Urinary bladder (tissue), 4 donors: Measurements from ENCODE around the gene MTX3. TPM values are rescaled to one million over a fixed set of nuclear protein-coding genes. Genes with fewer than 3 reads are reported as not detected.

Experiments
- DNase-seq: peaks from one replicate; pipeline ENCODE4 v3.0.0-alpha.2; 2015; ENCODE audit errors: extremely low spot score
- H3K27ac ChIP-seq: one replicate; pipeline ENCODE4 v1.5.1; 2013; ENCODE audit warnings: low read depth, mild to moderate bottlenecking, moderate library complexity
- H3K36me3 ChIP-seq: one replicate; pipeline ENCODE4 v1.6.1; 2013; ENCODE audit warnings: mild to moderate bottlenecking, moderate library complexity; ENCODE audit not compliant: insufficient read depth
- H3K4me1 ChIP-seq: one replicate; pipeline ENCODE4 v1.6.1; 2013; ENCODE audit warnings: mild to moderate bottlenecking, moderate library complexity; ENCODE audit not compliant: insufficient read depth
- H3K4me3 ChIP-seq: one replicate; pipeline ENCODE4 v1.5.1; 2013; ENCODE audit warnings: low read depth, low read length
- WGBS: extraction: QIAGEN DNeasy Blood & Tissue Kit; methylation state at CpG from one replicate; pipeline ENCODE4 v1.1.7; 2013; 5-methylcytosine and 5-hydroxymethylcytosine counted together
- polyA plus RNA-seq: library from polyadenylated mRNA; stranded (reverse); fragments of 200-250 nt; gene quantifications from one replicate; pipeline ENCODE4 v1.2.3, GENCODE V29; 2013
- small RNA-seq: library from RNA; depleted of rRNA; stranded (forward); fragments of <200 nt; gene quantifications from one replicate; pipeline ENCODE3, GENCODE V24; 2014
- total RNA-seq: library from RNA; depleted of rRNA; stranded (reverse); fragments of >200 nt; gene quantifications from one replicate; pipeline ENCODE4 v1.2.3, GENCODE V29; 2014
- donor health status: healthy with polysubstance abuse.
- donor health status: healthy.

The MTX3 gene
- total and polyA plus RNA-seq, 2 donors: 8.9 to 33.3 TPM

DNA sequence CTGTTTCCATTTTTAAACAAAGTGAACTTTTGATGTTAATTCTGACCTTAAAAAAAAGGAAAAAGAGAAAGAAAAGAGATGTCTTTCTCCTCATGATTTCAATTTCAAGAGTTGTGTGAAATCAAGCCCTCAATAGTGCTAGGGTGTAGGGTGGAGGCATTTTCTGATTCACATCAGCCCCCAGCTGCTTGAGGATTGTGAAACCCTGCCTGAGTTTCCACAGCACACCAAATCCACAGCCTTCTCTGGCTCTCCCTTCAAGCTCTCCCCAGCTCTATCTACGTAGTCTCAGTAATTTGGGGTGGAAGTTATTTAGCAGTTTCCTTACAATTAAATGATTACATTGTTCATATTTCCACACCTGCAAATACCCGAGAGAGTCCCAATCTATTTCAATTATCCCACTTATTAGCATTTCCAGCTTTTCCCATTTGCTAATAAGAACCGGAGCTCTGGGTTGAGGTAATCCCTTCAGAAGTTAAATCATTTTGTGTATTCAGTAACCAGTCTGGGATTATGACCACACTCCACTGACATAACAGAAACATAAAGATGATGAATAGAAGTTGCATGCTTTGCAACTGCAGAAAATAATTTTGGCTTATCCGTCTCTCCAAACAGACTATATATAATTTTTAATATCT lies 54.9 kb downstream of the MTX3 start:
- WGBS: 35% methylated on average over 4 of the region's 4 CpGs
- Histone ChIP-seq H3K36me3 (no peaks in the 10 kb centered on the region), H3K4me3 (no peak overlapping the region), H3K4me1 (no peaks in the 10 kb centered on the region), H3K27ac (no peak overlapping the region)
- DNase-seq: no peak

DNA sequence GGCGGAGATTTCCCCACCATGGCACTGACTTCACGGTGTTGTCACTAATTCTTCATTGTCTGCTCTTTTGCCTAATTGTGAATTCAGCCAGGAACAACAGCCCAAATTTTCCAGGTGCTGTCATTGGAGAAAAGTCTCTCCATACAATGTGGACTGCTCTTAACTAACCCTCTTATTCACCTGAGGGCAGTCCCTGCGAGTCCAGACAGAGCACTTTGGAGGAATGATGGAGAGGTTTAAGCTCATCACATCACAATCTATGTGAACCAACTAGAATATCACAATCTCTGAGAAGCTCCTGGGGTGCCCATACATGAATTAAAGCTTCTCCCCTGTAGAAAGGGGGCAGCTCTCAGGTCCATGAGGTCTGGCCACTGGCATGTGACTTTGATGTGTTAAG lies 56.4 kb downstream of the MTX3 start:
- 95% methylated on average over 3 of the region's 3 CpGs for WGBS

DNA sequence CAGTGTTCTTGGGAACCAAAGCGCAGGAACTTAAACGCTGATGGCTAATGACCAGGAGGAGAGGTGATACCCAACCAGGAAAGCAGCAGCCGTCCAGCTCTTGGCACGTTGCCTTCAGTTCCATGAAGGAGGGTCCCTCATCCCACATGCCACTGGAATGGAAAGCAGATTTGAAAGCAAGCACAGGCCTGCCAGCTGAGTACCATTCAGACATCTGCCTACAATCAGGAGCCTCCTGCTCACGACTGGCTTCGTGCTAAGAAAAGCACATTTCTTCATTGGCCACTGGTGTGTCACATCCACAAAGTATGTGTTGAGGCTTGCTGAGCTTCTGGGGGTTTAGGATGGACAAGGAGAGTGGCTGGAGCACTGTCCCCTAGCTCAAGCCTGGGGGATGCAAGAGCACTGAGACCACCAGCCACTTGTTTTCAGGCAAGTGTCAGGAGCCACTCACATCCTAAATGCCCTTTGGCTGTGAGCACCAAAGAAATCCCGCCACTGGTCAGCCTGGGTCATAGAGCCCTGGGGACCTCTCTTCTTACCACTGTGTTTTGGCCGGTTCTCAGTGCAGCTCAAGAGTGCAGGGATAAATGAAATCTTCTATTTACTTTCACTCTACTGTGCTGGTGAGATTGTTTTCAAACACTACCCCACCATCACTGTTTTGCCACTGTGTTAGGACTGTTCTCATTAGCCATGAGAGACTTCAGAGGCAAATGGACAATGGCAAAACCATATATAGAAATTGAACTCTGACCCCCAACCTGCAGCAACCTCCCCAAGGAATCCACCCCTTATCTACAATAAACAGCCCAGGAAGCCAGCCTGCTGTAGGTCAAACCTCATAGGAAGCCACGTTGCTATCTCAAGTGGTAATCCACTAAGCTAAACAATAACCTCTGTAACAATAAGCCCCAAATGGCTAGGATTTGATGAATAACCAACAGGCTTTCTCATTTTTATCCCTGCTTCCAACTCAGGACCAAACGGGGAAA lies 58.3 kb downstream of the MTX3 start:
- H3K4me3 ChIP-seq: no peak overlapping the region
- H3K4me1 ChIP-seq: no peaks in the 10 kb centered on the region
- no peak for DNase-seq
- 78% methylated on average over 10 of the region's 10 CpGs for WGBS
- H3K27ac ChIP-seq: no peak overlapping the region
- no peaks in the 10 kb centered on the region for H3K36me3 ChIP-seq

More for the DNA sequence above, 56.4 kb downstream of the MTX3 start:
- Histone ChIP-seq H3K4me3 (no peak overlapping the region), H3K36me3 (no peaks in the 10 kb centered on the region), H3K27ac (no peak overlapping the region), H3K4me1 (no peaks in the 10 kb centered on the region)
- no peak for DNase-seq

DNA sequence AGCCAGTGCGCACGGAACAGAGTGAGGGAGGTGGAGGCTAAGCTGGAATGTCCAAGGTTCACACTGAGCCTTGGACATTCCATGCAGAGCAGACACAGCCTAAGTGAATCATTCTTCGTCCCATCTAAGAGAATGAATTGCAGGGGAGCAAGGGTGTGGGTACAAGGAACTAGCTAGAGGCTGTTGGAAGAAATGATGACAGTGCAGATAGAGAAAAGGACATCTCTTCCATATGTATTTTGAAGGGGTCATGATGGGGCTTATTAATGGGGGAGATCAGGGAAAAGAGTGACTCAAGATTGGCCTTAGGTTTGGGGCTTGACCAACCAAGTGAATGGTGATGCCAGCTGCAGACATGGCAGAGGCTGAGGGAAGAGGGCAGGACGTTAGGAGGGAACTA lies 59.2 kb downstream of the MTX3 start:
- Histone ChIP-seq H3K4me3 (no peak overlapping the region), H3K36me3 (no peaks in the 10 kb centered on the region), H3K4me1 (no peaks in the 10 kb centered on the region), H3K27ac (no peak overlapping the region)
- no peak for DNase-seq
- 86% methylated on average over 4 of the region's 4 CpGs for WGBS

DNA sequence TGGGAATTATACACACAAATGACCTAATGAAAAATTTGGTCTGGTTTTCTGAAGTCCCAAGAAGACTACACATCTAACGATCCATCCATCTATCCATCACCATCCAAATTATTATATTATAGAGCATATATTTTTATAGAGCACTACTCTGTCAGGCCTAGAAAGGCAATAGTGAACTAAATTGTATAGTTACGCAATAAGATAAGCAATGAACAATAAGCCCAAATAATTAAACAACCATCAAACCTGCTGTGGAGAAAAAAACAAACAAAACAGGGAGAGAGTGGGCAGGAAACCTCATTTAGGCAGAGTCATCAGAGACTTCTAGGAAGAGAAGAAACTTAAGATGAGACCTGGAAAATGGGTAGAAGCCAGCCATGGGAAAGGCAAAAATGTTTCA lies 59.7 kb downstream of the MTX3 start:
- Histone ChIP-seq H3K36me3 (no peaks in the 10 kb centered on the region), H3K4me1 (no peaks in the 10 kb centered on the region), H3K4me3 (no peak overlapping the region), H3K27ac (no peak overlapping the region)
- DNase-seq: no peak
- 95% methylated on average over 2 of the region's 2 CpGs for WGBS

DNA sequence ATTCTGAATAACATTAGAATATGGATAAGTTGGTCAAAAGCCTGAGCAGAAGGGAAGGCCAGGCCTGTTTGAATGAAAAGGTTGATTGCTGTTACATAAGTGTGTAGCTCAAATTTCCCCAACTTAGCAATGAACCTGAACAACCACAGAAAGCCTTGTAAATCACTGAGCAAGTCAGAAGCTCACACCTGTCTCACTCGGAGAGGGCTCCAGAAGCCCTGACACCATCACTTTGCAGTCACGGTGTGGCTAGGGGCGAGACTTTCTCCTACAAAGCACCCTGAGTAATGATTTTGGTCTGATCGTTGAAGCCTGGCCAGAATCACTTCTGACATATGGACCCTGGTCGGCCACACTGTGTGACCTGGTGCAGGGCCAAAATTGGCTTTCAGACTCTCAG lies 62.0 kb downstream of the MTX3 start:
- no peak overlapping the region for H3K4me3 ChIP-seq
- H3K27ac ChIP-seq: no peak overlapping the region
- WGBS: 78% methylated on average over 5 of the region's 5 CpGs
- DNase-seq: no peak
- no peaks in the 10 kb centered on the region for H3K4me1 ChIP-seq
- no peaks in the 10 kb centered on the region for H3K36me3 ChIP-seq

Small RNAs within 50 kb of the gene (small RNA-seq; reads per million reads assigned to genes)
- gene TRMT112P2: not detected

Other genes with a start within 250 kb of the MTX3 start
- gene THBS4, start 44.1 kb upstream of the MTX3 start, total RNA-seq: 3.9 TPM
- gene THBS4, start 44.1 kb upstream of the MTX3 start, polyA plus RNA-seq: 2.8 TPM